Measurements from ENCODE around the gene TMEM125.

- no peak for TF ChIP-seq EZH2 (IDR thresholded peaks at IDR 0.05)
- no peak for TF ChIP-seq POLR2AphosphoS5 (IDR thresholded peaks at IDR 0.05; ENCODE audit: borderline replicate concordance, low read depth, low read length)
- TF ChIP-seq FOXP2 (optimal IDR thresholded peaks at IDR 0.05; ENCODE audit: control extremely low read depth, extremely low read length, insufficient read depth), result no peak
Measured at GRCh38 chr1:43309405-43310025, 39.7 kb downstream of the TMEM125 start.

Data from SK-N-MC (cell line).